Stimulated activated CD4-positive, alpha-beta T cell treated with anti-CD3 and anti-CD28 coated beads, Interleukin-1b, Interleukin-23, amount 100 ng/mL, for 24 hours (primary cell): Measurements from ENCODE around the gene AKAP8L.

ENCODE experiments used
- DNase-seq, 4 experiments: peaks; one replicate each; pipeline ENCODE4 v3.0.0-alpha.2; 2020; ENCODE audit warnings: low read depth in 4 of 4, low spot score in 1 of 4

The AKAP8L gene

DNA sequence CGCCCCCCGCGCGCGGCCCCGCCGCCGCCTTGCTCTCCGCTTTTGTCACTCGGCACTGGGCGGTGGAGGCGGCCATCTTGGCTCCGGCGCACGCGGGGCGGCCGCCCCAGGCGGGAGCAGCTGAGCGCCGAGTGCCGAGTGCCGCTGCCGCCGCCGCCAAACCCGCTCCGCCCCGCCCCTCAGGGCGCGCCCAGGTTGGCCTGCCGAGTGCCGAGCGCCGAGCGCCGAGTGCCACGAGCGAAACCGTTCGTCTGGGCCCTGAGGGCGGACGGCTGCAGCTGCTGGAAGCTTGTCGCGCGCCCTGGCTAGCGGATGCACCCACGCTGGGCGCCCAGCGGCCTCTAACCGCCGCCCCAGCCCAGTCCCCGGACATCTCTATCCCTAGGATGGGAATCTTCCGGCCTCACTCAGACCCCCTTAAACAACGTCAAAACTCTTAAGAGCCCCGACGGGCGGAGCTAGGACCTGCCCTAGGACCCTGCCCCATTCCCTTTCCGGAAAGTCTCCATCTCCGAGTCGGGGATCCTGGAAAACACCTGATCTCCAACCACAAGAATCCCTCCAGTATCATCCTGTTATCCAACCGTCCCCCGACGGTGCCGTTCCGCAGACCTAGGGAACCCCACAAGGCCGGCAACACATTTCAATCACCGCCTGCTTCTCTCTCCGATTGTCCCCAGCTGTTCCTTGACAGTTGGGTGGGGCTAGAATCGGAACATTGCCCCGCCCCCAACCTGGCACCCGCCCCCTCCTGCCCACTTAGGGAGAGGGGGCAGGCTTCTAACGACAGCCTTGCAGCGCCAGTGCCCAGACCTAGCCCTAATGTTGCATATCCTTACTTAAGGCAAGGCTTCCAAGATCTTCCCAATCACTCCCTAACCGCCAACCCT lies 14.1 kb upstream of the AKAP8L start:
- peak; percentile 72 to 91 (median 84) for DNase-seq

DNA sequence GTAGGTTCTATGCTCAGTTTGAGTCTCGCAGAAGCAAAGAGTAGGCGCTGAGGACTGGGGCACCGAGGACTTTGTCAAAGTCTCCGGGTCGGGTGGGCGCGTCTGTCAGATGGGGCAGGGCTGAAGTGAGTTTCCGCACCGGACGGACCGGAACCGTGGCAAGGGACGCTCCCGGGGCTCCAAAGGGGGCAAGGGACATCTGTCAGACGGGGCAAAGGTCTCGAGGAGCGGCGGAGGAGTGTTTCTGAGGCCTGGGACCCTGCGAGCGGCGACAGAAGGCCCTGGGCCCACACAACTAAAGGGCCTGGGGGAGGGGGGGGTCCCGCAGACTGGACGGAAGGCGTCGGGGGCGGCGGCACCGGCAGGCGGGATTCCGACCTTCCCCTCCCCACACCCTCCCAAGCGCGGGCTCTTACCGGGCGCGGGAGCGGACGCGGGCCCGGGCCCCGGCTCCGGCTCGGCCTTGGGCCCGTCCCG lies 13.3 kb upstream of the AKAP8L start:
- no peak for DNase-seq

DNA sequence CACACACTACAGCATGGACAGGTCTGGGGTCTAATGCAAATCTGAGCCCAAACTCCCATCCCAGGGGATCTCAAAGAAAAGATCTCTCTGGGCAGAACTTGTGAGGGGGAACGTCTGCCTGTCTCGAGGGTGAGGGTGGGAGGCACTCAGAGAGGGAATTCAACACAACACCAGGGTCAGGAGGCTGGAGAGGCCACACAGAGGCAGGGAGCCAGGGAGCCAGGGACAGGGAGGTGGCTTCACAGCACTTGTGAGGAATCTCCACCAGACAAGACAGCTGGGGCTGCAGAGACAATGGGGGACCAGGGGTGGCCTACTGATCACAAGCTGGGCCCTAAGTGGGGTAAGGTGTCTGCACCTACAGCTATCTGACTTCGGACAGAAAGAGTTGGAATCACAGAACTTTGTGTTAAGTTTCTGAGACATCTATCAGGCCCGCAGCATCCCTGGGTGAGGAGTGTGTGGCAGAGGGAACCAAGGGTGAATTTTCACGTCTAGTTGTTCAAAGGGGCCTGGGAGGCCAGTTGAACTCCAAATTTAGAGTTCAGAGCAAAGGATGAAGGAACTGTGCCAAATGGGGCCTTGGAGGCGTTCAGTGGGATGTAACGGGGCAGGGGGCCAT lies 12.7 kb upstream of the AKAP8L start:
- DNase-seq = no peak

DNA sequence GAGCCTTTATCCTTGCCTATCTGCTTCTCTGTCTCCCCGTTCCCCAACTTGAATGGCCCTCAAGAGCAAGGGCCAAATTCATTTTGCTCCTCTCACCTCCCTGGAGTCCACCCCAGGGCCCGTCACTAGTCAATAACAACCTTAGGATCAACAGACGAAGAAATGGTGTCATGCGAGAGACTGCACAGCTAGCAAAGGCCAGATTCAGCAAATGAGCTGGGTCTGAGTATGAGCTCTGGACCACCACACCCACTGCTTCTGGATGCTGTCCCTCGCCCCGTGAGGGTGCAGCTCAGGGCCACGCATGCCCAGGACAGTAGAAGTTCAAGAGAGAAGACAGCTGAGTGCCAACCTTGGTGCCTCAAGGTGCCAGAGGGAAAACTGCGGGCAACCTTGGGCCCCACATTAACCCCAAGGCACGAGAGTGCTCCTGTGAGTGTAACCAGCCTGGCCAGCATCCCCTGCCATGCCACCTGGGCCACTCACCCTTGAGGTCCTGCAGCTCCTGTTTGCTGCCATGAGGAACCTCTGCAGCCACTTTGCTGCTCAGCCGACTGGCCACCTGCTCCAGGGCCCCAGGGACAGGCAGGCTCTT lies 11.8 kb upstream of the AKAP8L start:
- no peak for DNase-seq

DNA sequence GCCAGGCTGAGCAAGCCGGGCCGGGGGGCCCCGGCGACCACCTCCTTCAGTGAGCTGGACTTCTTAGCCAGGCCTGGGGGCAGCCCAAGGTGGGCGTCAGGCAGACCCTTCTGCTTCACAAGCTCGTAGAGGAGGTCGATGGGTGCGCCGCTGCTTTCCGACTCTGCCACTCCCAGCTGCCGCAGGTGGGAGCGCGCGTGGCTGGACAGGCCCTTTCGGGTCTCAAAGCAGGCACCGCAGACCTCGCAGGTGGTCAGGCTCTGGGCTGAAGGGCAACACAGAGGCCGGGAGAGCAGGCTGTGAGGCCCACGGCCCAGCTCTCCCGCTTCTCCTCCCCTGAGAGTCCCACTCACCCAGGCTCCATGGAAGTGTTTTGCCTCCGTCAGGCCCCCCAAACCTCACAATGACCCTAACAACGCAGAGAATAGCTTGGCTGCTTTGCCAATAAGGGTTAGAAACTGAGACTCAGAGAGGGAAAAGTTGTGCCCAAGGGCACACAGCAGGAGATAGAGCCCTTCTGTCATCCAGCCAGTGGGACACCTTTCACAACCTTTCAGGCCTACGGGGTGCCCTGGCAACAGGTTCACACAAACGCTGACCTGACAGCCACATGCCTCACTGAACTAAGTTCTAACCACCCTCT lies 11.2 kb upstream of the AKAP8L start:
- DNase-seq = no peak

DNA sequence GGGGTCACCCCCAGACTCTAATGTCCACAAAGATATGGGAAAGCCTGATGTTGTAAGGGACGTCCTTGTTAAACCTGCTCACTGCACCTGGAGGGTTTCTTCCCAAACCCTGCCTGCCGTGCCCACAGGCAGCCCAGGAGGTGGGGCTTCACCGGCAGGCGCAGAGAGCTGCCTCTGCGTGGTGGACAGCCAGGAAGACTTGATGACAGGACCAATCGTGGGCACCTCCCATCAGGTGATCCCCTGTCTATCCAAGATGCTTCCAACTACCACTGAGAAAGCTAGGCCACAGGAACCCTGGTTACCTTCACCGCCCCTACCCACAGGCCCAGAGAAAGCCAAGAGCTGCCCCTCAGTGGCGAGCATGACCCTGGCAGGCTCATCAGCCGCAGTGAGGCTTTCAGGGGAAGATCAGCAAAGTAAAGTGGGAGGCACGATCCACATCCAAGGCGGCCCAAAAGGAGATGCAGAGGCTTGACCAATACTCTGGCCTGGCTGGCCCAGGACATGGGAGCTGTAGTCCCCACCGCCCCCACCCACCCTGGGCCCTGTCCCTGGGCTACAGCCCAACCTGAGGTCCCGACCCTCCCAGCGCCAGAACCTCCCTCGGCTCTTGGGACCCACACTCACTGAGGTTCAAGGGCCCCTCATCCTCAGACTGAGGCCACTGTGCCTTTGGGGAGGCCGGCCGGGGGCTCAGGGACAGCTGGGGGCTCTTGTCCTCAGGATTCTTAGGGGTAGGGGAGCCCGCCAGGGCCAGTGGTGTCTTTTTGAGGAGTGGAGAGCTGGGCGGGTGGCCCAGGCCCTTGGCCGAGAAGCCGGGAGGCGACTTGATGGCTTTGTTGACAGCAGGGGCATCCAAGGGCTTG lies 10.4 kb upstream of the AKAP8L start:
- DNase-seq = no peak

DNA sequence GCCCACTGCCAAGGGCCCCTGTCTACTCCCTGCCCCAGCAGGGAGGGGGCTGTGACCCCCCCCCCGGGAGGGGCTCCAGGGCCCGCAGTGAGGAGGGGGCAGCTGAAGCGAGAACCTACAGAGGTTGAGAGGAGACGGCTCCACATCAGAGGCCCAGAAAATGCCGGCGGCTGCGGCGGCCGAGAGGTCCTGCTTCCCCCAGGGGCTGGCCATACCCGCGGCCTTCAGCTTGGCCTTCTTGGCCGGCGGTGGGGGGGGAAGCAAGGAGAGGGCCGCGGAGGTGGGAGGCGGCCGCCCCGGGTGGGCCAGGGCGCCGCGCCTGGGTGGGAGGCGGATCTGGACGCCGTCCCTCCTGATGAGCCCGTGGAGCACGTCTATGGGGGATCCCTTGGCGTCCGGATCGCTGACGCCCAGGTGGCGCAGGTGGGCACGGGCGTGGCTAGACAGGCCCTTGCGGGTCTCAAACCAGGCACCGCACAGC lies 9.2 kb upstream of the AKAP8L start:
- no peak for DNase-seq

DNA sequence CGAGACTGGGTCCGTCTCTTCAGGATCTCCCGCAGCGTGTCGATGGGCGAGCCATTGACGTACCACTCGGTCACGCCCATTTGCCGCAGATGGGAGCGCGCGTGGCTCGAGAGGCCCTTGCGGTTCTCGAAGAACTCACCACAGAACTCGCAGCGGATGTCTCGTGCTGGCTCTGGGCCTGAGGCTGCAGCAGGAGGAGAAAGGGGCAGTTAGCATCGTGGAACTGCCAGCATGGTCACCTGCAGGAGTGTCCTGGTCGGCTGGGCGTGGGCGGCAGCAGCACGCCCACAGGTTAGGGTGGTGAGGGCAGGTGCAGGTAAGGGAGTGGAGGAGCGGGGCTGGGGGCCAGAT lies 8.5 kb upstream of the AKAP8L start:
- no peak for DNase-seq

DNA sequence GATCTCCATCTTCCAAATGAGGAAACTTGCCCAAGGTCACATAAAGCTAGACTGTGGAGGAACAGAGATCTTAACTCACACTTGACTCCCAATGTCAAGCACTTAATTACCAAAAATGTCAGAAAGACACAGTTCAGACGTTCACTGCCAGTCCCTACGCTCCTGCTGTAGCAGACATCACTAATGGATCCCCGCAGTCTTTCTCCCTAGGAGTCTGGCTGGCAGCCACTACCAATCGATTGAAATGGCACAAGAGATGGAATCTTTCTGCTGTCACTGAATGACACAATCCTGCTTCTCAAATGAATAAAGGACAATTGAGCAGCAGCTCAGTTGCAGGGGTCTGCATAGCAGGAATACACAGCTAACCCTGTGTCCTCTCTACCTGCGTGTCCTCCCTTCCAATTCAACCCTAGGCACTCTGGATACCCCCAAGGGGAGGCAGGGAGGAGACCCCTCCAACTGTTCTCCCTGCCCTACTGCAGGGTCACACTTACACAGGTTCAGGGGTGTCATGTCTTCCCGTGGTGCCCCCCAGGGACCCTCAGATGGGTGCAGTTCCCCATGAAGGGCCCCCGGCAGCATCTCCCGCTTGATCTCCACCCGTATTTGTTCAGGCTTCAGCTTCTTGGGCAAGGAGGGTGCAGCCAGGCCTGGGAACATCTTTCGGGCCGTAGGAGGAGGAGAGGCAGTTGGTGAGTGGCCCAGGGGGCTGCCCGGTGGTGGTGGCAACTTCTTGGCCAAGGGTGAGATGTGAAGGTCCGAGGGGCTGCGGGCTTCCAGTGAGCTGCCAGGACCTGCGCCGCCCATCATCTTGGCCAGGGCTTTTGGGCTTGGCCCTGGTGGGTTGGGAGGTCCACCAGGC lies 7.9 kb upstream of the AKAP8L start:
- no peak for DNase-seq

DNA sequence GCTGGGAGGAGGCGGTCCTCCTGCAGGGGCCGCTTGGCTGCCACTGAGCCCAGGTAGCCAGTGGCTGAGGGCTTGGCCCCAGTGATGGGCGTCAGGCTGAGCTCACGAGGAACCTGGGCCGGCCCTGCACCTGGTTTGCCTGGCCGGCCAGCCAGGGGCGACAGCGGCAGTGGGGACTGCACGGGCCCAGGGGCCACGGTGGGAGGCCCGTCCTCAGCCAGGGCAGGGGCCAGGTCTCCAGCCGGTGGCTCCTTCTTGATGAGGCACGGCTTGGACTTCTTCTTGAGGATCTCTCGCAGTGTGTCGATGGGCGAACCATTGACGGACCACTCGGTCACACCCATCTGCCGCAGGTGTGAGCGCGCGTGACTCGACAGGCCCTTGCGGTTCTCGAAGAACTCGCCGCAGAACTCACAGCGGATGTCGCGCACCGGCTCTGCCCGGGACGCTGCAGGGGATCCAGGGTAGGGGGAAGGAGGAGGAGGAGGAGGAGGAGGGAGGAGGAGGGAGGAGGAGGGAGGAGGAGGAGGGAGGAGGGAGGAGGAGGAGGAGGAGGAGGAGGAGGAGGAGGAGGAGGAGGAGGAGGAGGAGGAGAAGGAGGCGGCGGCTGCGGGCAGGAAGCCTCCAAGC lies 6.6 kb upstream of the AKAP8L start:
- no peak for DNase-seq

DNA sequence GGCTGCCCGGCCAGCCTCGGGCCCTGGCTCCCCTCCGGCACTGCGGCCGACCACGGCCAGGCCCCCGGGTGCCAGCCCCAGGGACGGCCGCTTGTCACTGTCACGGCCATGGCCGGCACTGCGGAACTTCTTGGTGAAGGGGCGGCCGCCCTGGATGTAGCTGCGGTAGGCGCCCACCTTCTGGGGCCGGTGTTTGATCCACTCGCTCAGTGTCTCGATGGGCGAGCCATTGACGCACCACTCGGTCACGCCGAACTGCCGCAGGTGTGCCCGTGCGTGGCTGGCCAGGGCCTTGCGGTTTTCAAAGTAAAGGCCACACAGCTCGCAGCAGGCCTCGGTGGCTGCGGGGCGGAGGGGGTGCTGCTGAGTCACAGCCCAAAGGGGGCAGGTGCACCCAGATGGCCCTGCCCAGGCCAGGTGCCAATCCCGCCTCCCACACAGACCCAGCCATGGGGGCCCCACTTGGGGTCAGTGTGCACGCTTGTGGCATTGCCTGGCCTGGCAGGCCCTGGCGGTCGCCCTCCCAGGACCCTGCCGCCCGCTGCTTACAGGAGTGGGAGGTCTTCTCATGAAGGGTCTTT lies 6.0 kb upstream of the AKAP8L start:
- DNase-seq = no peak

DNA sequence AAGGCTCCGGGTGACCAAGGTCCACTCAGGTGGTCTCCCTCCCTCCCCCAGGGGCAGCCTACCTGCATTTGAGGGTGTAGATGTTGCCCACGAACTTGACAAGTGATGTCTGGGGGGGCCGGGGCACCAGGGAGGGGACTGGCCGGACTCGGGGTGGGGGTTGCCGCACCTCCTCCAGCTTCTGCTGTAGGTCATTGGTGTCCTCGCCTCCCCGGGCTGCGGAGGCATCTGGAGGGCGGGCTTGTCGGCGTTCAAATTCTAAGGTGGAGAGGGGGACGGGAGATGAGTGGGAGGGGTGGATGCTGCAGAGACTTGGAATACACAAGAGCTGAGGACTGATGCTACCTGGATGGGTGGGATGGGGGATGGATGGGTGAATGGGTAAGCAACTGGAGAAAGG lies 5.3 kb upstream of the AKAP8L start:
- no peak for DNase-seq

DNA sequence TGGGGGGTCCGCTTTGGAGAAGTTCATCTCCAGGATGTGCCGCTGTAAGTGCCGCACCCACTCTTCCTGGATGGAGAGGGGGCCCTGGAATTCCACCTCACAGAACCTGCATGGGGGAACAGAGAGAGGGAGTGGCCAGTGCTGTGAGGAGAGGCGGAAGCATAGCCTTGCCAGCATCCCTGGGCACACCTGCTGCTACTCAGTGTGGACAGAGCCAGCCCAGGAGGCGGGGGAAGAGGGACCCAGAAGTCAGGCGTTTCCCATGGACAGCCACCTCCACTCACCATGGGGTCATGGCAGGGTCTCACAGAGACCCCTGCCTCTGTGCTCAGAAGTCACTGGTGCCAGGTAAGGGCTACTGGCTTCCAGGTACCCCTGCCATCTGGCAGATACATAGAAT lies 4.3 kb upstream of the AKAP8L start:
- no peak for DNase-seq

DNA sequence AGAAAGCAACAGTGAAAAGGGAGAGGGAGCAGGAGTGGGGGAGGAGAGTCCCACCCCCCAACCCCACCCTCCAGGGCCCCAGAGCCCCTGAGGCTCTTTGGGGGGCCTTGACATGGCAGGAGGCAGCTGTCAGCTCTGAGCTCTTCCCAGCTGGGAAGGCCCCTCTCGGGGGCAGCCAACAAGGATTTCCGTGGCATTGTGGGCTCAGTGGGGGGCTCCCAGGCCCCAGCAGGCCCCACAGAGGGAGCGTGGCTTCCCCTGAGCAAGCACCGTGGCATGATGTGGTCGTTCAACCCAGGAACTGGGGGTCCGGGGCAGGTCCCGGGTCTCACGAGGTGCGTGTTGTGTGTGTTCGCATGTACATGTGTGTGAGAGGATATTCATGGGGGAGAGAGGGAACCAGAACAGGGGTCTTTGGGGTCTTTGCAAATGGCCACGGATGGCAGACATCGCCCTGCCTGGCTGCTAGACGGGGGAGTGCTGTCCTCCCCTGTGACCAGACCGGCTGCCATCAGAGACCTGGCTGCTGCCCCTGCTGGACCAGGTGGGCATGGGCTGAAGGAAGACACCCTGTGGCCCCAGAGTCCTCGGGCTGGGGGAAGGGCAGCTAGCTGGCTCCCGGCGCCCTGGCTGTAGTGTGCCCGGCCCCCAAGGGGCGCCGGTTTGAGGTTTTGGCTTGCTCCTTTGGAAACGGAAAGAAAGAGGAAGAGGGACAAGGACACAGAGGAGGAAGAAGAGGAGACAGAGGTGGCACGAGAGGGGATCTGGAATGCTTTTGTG lies 3.7 kb upstream of the AKAP8L start:
- no peak for DNase-seq

DNA sequence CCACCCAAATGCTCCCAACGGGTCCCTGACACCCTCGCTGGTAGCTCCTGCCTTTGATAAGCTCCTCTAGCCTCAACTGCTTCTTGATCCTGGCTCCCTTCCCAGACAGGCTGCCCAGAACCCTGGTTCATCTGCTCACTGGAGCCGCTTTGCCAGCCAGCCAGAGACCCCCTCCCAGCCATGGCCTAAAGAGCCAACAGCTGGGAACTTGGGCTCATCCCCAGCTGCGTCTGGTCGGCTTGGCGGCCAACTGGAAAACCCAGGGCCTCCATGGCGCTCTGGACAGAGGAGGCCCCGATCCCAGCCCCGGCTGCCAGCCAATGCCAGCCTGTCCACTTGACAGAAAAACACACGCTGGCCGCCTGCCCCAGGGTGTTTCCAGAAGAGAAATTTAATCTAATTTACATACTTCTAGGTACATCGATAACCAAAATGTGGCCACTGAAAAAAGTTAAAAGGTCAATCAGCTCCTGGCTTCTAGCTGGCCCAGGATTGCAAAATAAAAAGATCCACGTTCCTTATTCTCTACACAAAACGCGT lies 3.0 kb upstream of the AKAP8L start:
- DNase-seq = no peak

DNA sequence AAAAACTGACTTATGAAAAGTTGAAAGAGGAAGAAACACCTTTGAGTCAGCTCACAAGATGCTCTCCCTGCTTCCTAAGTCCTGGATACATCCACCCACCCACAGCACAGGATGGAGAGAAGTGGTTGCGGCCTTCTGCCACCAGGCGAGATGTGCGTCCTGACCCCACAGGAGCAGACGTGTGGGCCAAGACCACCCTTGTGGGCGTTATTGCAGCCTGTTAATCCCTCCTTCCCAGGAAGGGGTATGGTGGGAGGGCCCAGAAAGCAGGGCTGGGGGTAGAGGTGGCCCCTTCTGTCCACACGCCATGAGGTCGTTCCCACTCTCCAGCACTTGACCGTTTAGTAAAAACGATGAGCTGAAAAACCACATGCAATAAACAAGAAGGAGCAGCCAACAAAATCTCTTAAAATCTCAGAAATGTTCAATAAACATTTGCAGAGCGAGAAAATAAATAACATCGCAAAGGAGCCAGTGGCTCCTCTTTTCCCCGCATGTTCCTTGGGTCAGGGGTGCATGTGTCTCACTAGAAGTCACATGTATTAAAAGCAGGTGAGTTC lies 2.4 kb upstream of the AKAP8L start:
- no peak for DNase-seq

DNA sequence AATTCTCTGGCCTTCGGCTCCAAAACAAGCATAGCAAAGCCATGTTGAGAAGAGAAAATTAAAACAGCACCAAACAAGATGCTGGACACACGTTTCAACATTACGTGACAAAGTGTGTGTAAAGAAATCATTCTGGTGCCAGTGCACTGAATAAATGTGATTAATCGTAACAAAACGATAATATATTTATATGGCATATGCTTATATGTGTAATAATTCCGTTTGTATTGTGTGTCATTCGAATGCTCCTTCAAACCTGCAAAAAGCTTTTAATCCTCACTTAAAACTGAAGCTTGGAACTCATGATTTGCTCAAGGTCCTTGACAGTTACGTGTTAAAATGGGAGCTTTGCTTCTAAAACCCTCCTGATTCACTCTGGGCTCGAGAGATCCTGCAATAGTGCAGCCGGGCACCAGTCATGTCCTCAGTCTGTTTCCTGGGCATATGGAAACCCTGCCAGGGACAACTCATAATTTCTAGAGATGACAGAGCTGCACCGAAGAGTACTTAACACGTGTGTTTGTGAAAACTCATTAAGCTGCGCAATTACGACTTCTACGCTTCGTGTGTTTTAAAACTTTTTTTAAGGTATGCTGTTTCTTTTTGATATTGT lies 731 bp upstream of the AKAP8L start:
- no peak for DNase-seq
